Measurements from ENCODE around the gene KRT9.
"Not testable (repeated sequence)": the region's sequence is repeated elsewhere in the genome, so short reads cannot be mapped to it uniquely, and the experiment has no call there.

- TF ChIP-seq POLR2A, CTCF (IDR thresholded peaks at IDR 0.05): not testable (repeated sequence)
Observed at GRCh38 chr17:41582061-41582968, 10.5 kb upstream of the KRT9 start.

All from uterus (tissue), 2 donors.